Memory B cell (primary cell): ENCODE measurements around the gene OSBPL7.
"Not testable (repeated sequence)": the region's sequence is repeated elsewhere in the genome, so short reads cannot be mapped to it uniquely, and the experiment has no call there.

ENCODE experiments used
- ATAC-seq: fragments of 150-1000 bp; cut with Tn5 transposase; 2 replicates; pipeline ENCODE4 v1.10.0; 2021; ENCODE audit warnings: low read depth, mild to moderate bottlenecking, moderate library complexity
- DNase-seq, 2 donors: peaks; one replicate each; pipeline ENCODE4 v3.0.0; 2022; ENCODE audit warnings: low spot score in 2 of 2
- H3K27ac Mint-ChIP-seq: one replicate; pipeline ENCODE4 v1.8.0; 2022; ENCODE audit warnings: mild to moderate bottlenecking, moderate library complexity, mixed read lengths
- H3K27me3 Mint-ChIP-seq: one replicate; pipeline ENCODE4 v1.8.0; 2022; ENCODE audit warnings: mixed read lengths
- H3K36me3 Mint-ChIP-seq: one replicate; pipeline ENCODE4 v1.8.0; 2022; ENCODE audit warnings: mild to moderate bottlenecking, mixed read lengths
- H3K4me1 Mint-ChIP-seq: one replicate; pipeline ENCODE4 v1.8.0; 2022; ENCODE audit warnings: mixed read lengths
- H3K4me3 Mint-ChIP-seq: one replicate; pipeline ENCODE4 v1.8.0; 2022; ENCODE audit warnings: mild to moderate bottlenecking, moderate library complexity, mixed read lengths
- H3K9me3 Mint-ChIP-seq: one replicate; pipeline ENCODE4 v1.8.0; 2022; ENCODE audit warnings: mixed read lengths

Gene OSBPL7

DNA sequence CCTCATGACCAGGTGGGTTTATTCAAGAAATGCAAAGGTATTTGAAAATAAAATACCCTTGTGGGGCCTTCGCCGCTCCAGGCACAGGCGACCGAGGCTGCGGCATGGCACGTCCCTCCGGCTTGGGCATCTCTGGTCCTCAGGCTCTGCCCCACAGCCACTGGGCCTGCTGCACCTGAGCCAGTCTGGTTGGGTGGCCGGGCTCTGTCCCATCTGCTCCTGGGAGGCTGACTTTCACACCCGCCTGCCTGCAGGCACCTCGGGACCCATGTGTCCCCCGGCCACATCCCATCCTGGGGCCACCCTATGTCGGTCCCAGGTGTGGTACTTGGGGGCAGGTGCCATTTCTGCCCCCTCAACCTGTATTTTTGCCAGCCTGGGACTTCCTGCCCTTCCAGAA, 20.9 kb downstream of the OSBPL7 start:
- H3K4me3 Mint-ChIP-seq: no peak overlapping the region
- no peaks in the 10 kb centered on the region for H3K36me3 Mint-ChIP-seq
- peaks cover 7% of the 10 kb centered on the region for H3K27me3 Mint-ChIP-seq
- no peak overlapping the region for H3K27ac Mint-ChIP-seq
- no peak for ATAC-seq
- no peaks in the 10 kb centered on the region for H3K4me1 Mint-ChIP-seq
- no peaks in the 10 kb centered on the region for H3K9me3 Mint-ChIP-seq
- no peak for DNase-seq

DNA sequence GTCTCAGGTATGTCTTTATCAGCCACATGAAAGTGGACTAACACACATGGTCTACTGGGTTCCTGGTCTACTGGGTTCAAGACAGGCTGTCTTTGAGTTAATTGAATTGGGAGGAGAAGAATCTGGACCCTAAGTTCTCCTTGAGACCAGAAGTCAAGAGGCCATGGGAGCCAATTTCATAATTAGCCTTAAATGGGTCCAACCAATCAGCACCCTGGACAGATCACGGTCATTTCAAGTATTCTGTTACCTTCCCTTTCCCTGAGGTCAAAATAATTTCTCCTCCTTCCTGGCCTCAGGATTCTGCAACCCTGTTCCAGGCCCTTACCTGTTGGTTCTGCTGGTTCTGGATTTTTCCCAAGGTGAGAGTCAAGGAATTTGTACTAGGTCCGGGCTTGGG, 23.8 kb downstream of the OSBPL7 start:
- H3K4me1 Mint-ChIP-seq: no peaks in the 10 kb centered on the region
- H3K4me3 Mint-ChIP-seq: no peak overlapping the region
- no peaks in the 10 kb centered on the region for H3K9me3 Mint-ChIP-seq
- H3K36me3 Mint-ChIP-seq: no peaks in the 10 kb centered on the region
- DNase-seq (no peak), ATAC-seq (no peak)
- H3K27me3 Mint-ChIP-seq: peaks cover 14% of the 10 kb centered on the region
- H3K27ac Mint-ChIP-seq: no peak overlapping the region

DNA sequence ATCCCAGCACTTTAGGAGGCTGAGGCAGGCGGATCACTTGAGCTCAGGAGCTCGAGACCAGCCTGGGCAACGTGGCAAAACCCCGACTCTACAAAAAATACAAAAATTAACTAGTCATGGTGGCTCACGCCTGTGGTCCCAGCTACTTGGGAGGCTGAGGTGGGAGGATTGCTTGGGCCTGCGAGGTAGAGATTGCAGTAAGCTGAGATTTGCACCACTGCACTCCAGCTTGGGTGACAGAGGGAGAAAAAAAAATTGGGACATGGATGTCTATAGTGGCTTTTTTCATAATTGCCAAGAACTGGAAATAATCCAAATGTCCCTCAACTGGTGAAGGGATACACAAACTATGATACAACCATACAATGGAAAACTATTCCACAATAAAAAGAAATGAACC, 28.6 kb downstream of the OSBPL7 start:
- Mint-ChIP-seq H3K4me1 (peaks cover 6% of the 10 kb centered on the region), H3K9me3 (no peaks in the 10 kb centered on the region), H3K27me3 (peaks cover 23% of the 10 kb centered on the region), H3K27ac (no peak overlapping the region), H3K4me3 (no peak overlapping the region), H3K36me3 (no peaks in the 10 kb centered on the region)
- ATAC-seq (no peak), DNase-seq (no peak)

DNA sequence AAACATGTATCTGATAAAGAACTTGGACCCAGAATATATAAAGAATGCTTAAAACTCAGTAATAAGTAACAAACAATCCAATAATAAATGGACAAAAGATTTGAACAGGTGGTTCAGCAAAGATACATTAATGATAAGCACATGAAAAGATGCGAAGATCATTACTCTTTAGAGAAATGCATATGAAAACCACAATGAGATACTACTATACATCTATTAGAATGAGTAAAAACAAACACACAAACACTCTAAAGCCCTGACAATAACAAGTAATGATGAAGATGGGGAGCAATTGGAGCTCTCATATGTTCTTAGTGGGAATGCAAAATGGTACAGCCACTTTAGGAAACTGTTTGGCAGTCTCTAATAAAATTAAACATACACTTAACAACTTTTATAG, 29.1 kb downstream of the OSBPL7 start:
- H3K27me3 Mint-ChIP-seq: peaks cover 23% of the 10 kb centered on the region
- H3K36me3 Mint-ChIP-seq: no peaks in the 10 kb centered on the region
- no peak overlapping the region for H3K27ac Mint-ChIP-seq

DNA sequence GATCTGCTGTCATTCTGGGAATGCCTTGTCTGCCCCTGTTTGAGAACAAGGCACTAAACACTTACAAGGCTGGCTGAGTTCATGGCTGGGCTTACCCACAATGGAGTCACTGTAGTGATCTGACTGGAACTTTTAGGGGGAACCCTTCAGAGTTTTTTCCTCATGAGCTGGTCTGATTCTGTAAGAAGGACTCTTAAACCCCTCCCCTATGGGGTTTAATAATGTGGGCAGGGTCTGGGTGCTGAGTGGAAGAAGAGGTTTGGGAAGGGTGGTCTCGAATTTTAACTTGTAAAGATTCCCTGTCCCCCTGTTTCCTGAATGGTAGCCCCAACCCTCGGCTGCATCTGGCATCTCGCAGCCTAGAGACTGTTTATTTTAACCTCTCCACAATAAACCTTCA, 30.6 kb downstream of the OSBPL7 start:
- peaks cover 18% of the 10 kb centered on the region for H3K27me3 Mint-ChIP-seq
- ATAC-seq: no peak
- peaks cover 9% of the 10 kb centered on the region for H3K4me1 Mint-ChIP-seq
- H3K36me3 Mint-ChIP-seq: no peaks in the 10 kb centered on the region
- DNase-seq: no peak
- H3K9me3 Mint-ChIP-seq: no peaks in the 10 kb centered on the region
- no peak overlapping the region for H3K27ac Mint-ChIP-seq
- peak overlapping the region; percentile 69 for H3K4me3 Mint-ChIP-seq

More for the DNA sequence above, 29.1 kb downstream of the OSBPL7 start:
- DNase-seq: no peak
- no peak for ATAC-seq
- H3K9me3 Mint-ChIP-seq: no peaks in the 10 kb centered on the region
- peaks cover 9% of the 10 kb centered on the region for H3K4me1 Mint-ChIP-seq
- no peak overlapping the region for H3K4me3 Mint-ChIP-seq

DNA sequence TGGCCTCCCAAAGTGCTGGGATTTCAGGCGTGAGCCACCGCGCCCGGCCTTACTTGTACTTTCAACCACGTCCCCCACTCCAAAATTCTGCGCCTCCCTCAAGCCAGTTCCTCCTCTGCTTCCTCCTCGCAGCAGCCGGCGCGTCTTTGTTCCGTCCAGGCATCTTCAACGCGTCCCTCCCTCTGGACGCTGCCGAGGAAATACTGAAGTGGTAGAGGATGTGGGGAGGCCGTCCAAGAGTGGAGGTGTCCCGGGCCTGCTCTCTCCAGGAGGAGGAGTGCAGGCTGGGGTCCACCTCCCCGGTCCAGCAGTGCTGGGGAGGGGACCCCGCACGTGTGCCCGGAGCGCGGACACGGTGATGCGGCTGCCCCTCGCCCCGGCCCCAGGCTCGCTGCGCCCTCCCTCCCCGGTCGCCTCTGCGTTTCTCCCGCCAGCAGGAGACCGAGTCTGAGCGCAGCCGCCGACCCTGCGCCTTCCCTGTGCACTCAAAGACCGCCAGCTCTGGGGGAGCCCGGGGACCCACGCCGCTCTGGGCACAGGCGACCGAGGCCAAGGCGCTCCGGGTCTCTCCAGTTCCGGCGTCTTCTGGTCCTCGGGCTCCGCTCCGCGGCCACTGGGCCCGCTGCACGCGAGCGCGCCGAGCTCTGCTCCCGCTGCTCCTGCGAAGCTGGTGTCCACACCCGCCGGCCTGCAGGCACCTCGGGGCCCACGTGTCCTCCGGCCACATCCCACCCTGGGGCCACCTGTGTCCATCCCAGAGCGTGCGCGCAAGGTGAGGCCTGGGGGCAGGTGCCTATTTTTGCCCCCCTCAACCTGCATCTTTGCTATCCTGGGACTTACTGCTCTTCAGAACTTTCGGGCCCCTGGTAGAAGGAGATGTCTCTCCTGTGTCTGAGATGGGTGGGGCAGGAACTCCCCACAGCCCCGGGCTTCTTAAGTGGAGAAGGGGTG, 31.7 kb downstream of the OSBPL7 start:
- Mint-ChIP-seq H3K27ac (no peak overlapping the region), H3K4me3 (peak overlapping the region; percentile 69), H3K27me3 (peaks cover 16% of the 10 kb centered on the region), H3K36me3 (no peaks in the 10 kb centered on the region), H3K4me1 (peaks cover 9% of the 10 kb centered on the region), H3K9me3 (no peaks in the 10 kb centered on the region)
- DNase-seq (peak; percentile 18 to 51), ATAC-seq (peak; percentile 89)

DNA sequence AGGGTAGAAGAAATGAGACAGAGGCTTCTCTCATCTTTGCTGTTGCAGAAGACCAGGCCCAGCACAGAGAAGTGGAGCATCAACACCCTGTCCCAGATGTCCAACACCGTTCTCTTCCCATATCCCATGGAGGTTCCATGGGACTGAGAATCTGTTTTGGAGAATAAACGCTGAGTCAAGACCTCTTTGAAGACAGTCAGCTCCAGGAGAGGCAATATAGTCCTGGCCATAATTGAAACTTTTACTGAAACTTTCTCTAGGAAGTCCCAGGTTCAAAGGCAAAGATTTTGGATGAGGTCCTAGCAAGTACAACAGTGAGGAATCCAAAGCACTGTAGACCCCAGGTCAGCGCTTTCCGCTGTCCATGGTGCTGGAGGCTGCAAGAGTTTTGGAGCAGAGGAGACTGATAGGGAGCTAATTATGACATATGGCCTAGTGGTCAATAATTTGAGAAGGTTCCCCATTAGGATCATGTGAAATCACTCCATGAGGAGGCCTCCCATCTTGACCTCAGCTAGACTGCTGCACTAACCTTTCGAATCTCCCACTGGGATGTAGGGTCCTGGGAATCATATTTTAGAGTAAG, 36.0 kb downstream of the OSBPL7 start:
- Mint-ChIP-seq H3K4me1 (peaks cover 9% of the 10 kb centered on the region), H3K27me3 (peaks cover 18% of the 10 kb centered on the region), H3K9me3 (no peaks in the 10 kb centered on the region), H3K4me3 (no peak overlapping the region), H3K27ac (no peak overlapping the region), H3K36me3 (no peaks in the 10 kb centered on the region)
- DNase-seq (no peak), ATAC-seq (no peak)

DNA sequence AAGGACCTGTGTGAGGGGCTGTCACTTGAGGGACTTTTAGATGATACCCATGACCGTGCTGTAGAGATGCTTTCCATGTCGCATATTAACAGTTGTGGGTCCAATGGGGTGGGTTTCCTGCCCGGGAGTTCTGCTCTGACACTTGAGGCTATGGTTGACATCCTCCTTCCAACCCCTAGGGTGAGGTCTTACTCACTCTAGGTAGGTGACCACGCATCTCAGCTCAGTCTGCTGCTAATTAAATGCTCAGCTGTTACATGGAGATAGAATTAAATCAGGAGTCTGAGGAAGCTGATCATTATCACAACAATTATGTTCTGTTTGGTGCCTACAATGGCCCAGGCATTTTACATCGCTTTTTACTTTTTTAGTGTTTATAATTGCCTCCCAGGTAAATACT, 40.2 kb downstream of the OSBPL7 start:
- no peak for ATAC-seq

DNA sequence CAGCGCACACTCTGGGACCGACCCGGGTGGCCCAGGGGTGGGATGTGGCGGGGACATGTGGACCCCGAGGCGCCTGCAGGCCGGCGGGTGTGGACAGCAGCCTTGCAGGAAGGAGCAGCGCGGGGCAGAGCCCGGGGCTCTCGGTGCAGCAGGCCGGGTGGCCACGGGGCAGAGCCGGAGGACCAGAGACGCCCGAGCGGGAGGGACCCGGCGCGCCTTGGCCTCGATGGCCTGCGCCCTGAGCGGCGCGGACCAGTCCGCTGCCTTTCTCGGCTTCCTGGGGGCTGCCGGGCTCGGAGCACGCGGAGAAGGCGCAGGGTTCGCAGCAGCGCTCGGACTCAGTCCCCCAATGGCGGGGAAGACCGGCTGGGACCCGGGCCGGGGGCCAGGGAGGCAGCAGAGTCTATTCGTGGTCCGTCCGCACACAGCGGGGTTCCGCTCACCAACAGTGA, 43.4 kb downstream of the OSBPL7 start:
- H3K27me3 Mint-ChIP-seq: peaks cover 30% of the 10 kb centered on the region
- no peaks in the 10 kb centered on the region for H3K36me3 Mint-ChIP-seq
- no peaks in the 10 kb centered on the region for H3K9me3 Mint-ChIP-seq
- no peak for DNase-seq
- no peak for ATAC-seq
- no peak overlapping the region for H3K4me3 Mint-ChIP-seq
- H3K4me1 Mint-ChIP-seq: no peaks in the 10 kb centered on the region
- no peak overlapping the region for H3K27ac Mint-ChIP-seq

More for the DNA sequence above, 40.2 kb downstream of the OSBPL7 start:
- H3K9me3 Mint-ChIP-seq: no peaks in the 10 kb centered on the region
- H3K27ac Mint-ChIP-seq: no peak overlapping the region
- H3K36me3 Mint-ChIP-seq: no peaks in the 10 kb centered on the region
- no peak for DNase-seq
- no peaks in the 10 kb centered on the region for H3K4me1 Mint-ChIP-seq
- H3K4me3 Mint-ChIP-seq: no peak overlapping the region
- H3K27me3 Mint-ChIP-seq: peaks cover 22% of the 10 kb centered on the region

DNA sequence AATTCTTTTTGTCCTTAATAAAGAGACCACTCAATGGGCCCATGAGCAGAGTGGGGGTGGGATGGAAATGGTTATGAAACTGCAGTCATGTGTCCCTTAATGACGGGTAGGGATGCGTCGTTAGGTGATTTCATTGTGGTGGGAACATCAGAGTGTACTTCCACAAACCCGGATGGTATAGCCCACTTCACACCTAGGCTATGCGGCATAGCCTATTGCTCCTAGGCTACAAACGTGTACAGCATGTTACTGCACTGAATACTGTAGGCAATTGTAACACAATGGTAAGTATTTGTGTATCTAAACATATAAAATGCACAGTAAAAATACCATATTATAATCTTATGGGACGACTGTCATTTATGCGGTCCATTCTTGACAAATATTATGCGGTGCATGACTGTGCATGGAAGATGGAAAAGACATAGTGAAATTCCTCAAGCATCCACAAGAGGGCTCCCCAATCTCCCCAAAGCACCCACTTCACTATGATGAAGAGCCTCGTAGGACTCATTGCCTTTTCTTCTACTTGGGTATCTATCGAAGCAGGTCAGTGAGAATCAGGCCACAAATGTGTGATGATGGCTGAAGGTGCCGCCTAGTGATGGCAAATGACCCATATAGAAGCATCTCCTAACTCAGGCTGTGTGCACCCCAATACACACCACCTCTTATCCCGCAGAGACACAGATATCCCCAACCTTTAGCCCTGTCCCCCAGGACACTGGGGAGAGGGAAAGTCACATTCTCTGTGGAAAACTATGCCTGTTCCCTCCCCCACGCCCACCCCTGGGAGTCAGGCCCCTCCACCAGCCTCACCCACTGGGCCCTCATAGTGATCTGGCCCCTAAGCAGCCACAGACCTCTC, 45.0 kb downstream of the OSBPL7 start:
- Mint-ChIP-seq H3K4me1 (no peaks in the 10 kb centered on the region), H3K27ac (no peak overlapping the region), H3K27me3 (peaks cover 26% of the 10 kb centered on the region), H3K36me3 (no peaks in the 10 kb centered on the region), H3K4me3 (no peak overlapping the region), H3K9me3 (no peaks in the 10 kb centered on the region)
- ATAC-seq (peak; percentile 91), DNase-seq (peak; percentile 39 to 42)

DNA sequence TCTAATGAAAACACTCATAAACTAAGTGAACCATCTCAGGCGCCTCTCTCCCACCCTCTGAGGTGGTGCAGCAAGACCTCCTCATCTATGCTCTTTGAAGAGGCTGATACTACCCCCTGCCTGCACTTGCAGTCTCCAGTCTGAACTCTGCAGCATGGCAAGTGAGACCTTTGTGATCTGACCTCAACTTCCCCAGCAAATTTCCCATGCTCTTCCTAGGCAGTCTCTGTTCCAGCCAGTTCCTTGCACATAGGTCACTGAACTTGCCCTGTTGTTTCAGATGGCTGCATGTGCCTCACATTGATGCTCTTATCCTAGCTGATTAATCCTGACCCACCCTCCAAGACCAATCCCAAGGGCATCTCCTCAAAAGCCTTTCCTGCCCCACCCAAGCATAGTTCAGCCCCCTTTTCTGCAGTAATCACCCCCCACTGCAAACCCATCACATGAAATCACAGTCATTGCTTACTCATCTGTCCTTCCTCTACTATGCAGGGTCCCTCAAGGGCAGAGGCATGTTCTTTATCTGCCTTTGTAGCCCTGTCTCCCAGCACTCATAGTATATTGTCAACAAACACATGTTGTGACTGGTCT, 46.5 kb downstream of the OSBPL7 start:
- Mint-ChIP-seq H3K4me1 (no peaks in the 10 kb centered on the region), H3K36me3 (peaks cover 2% of the 10 kb centered on the region), H3K27me3 (peaks cover 23% of the 10 kb centered on the region), H3K9me3 (peaks cover 3% of the 10 kb centered on the region), H3K27ac (no peak overlapping the region), H3K4me3 (no peak overlapping the region)
- no peak for DNase-seq
- ATAC-seq: no peak

DNA sequence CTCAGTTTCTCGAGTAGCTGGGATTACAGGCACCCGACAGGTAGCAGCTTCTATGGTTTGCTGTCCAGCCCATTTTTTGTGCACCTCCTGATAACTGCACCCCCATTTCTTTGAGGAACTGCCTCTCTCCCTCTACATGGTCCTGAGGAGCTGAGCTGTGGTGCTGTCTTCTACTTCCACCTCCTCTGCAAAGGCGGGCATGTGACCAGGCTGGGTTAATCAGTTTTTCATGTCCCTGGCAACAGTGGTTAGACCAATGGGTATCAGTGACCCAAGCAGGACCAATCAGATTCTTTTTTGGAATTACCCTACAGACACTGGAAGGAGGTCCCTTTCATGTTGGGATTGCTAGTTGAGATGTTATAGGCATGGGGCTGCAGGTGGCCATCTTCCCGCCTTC, 47.3 kb downstream of the OSBPL7 start:
- Mint-ChIP-seq H3K27me3 (peaks cover 26% of the 10 kb centered on the region), H3K9me3 (peaks cover 4% of the 10 kb centered on the region), H3K36me3 (peaks cover 2% of the 10 kb centered on the region), H3K4me1 (no peaks in the 10 kb centered on the region), H3K4me3 (no peak overlapping the region), H3K27ac (no peak overlapping the region)
- ATAC-seq: no peak
- DNase-seq: no peak

DNA sequence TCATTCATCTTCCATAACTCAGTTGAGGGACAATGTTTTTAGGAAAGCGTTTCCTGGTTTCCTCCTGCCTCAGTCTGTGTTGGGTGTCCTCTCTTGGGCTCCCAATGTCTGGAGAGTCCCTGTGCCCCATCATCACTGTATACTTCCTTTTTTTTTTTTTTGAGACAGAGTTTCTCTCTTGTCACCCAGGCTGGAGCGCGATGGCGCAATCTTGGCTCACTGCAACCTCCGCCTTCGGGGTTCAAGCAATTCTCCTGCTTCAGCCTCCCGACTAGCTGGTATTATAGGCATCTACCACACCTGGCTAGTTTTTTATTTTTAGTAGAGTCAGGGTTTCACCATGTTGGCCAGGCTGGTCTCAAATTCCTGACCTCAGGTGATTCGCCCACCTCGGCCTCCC, 47.9 kb downstream of the OSBPL7 start:
- H3K27ac Mint-ChIP-seq, DNase-seq, H3K4me3 Mint-ChIP-seq, ATAC-seq, H3K4me1 Mint-ChIP-seq, H3K36me3 Mint-ChIP-seq, H3K9me3 Mint-ChIP-seq: not testable (repeated sequence)
- H3K27me3 Mint-ChIP-seq: peaks cover 29% of the 10 kb centered on the region
